Measurements from ENCODE around the gene SETX.
A peak's percentile ranks its signal among the peaks of the same experiment; 100 is the strongest.
"Not testable (repeated sequence)": the region's sequence is repeated elsewhere in the genome, so short reads cannot be mapped to it uniquely, and the experiment has no call there.

Gene SETX

DNA sequence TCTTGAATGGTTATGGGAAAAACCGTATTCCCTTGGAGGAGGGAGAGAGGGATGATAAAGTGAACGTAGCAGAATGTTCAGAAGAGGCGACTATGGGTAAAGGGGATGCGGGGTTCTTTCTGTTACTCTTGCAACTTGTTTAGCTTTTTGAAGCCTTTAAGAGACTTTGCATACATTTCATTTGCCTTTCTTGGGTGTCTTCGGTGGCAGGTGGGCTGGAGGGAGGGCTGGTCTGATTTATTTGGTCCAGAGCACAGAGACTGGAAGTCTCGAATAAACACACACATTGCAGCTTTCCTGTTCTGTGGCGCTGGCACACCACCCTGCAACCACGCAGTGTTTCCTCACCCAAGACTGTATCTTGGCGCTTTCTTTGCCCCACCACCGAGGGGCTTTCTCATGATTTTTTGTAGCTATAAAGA, 28.7 kb upstream of the SETX start:
- TF ChIP-seq, protein P1, sequence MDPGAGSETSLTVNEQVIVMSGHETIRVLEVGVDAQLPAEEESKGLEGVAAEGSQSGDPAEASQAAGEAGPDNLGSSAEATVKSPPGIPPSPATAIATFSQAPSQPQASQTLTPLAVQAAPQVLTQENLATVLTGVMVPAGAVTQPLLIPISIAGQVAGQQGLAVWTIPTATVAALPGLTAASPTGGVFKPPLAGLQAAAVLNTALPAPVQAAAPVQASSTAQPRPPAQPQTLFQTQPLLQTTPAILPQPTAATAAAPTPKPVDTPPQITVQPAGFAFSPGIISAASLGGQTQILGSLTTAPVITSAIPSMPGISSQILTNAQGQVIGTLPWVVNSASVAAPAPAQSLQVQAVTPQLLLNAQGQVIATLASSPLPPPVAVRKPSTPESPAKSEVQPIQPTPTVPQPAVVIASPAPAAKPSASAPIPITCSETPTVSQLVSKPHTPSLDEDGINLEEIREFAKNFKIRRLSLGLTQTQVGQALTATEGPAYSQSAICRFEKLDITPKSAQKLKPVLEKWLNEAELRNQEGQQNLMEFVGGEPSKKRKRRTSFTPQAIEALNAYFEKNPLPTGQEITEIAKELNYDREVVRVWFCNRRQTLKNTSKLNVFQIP (CRISPR knock-in tag; IDR thresholded peaks at IDR 0.05; ENCODE audit: borderline replicate concordance, low read depth): no peak
- TF ChIP-seq SNAI2 (CRISPR knock-in tag; IDR thresholded peaks at IDR 0.05): no peak
- TF ChIP-seq TCF4 (CRISPR knock-in tag; IDR thresholded peaks at IDR 0.05; ENCODE audit: borderline replicate concordance): no peak
- no peak for TF ChIP-seq ZNF565 (CRISPR knock-in tag; conservative IDR thresholded peaks at IDR 0.05; ENCODE audit: low read depth)
- TF ChIP-seq CSDC2 (CRISPR knock-in tag; IDR thresholded peaks at IDR 0.05): no peak
- no peak for TF ChIP-seq ZFP3 (CRISPR knock-in tag; IDR thresholded peaks at IDR 0.05)
- no peak for TF ChIP-seq ZNF8 (CRISPR knock-in tag; IDR thresholded peaks at IDR 0.05)
- TF ChIP-seq, protein P2, sequence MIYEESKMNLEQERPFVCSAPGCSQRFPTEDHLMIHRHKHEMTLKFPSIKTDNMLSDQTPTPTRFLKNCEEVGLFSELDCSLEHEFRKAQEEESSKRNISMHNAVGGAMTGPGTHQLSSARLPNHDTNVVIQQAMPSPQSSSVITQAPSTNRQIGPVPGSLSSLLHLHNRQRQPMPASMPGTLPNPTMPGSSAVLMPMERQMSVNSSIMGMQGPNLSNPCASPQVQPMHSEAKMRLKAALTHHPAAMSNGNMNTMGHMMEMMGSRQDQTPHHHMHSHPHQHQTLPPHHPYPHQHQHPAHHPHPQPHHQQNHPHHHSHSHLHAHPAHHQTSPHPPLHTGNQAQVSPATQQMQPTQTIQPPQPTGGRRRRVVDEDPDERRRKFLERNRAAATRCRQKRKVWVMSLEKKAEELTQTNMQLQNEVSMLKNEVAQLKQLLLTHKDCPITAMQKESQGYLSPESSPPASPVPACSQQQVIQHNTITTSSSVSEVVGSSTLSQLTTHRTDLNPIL (CRISPR knock-in tag; IDR thresholded peaks at IDR 0.05; ENCODE audit: low read depth): no peak
- TF ChIP-seq RARB (CRISPR knock-in tag; IDR thresholded peaks at IDR 0.05): no peak
- TF ChIP-seq, protein P3, sequence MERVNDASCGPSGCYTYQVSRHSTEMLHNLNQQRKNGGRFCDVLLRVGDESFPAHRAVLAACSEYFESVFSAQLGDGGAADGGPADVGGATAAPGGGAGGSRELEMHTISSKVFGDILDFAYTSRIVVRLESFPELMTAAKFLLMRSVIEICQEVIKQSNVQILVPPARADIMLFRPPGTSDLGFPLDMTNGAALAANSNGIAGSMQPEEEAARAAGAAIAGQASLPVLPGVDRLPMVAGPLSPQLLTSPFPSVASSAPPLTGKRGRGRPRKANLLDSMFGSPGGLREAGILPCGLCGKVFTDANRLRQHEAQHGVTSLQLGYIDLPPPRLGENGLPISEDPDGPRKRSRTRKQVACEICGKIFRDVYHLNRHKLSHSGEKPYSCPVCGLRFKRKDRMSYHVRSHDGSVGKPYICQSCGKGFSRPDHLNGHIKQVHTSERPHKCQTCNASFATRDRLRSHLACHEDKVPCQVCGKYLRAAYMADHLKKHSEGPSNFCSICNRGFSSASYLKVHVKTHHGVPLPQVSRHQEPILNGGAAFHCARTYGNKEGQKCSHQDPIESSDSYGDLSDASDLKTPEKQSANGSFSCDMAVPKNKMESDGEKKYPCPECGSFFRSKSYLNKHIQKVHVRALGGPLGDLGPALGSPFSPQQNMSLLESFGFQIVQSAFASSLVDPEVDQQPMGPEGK (CRISPR knock-in tag; IDR thresholded peaks at IDR 0.05; ENCODE audit: borderline replicate concordance): no peak
- TF ChIP-seq ZNF70 (CRISPR knock-in tag; IDR thresholded peaks at IDR 0.05): no peak
- TF ChIP-seq ISL1 (CRISPR knock-in tag; IDR thresholded peaks at IDR 0.05): no peak
- TF ChIP-seq BACH2 (CRISPR knock-in tag; IDR thresholded peaks at IDR 0.05; ENCODE audit: borderline replicate concordance): no peak
- no peak for ATAC-seq

DNA sequence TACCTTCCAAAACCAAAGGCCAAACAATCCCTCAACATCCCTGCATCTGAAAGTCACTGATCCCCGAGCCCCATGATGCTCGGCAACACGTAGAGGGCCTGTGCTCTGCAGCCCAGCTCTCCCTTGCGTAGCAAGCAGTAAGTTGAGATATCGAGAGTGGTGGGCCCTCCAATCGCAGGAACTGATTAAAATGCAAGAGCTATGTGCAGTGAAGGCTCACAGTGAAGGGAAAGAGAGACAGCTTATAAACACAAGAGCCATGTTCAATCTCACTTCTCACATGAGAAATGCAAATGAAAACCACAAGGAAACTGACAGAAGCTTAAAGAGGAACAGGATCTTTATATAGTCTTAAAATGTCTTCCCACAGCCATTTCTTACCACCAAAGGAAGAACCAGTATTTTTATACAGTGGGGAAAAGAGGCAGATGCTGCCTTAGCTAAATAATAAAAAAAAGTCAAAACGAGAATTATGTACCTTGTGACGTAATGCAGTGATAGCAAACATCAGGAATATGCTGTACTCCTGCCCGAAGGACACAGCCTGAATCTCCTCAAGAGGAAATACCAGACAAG, 27.3 kb upstream of the SETX start:
- no peak for ATAC-seq
- no peak for TF ChIP-seq ZNF8 (CRISPR knock-in tag; IDR thresholded peaks at IDR 0.05)
- no peak for TF ChIP-seq OSR1 (CRISPR knock-in tag; IDR thresholded peaks at IDR 0.05)
- TF ChIP-seq, protein P3 (CRISPR knock-in tag; IDR thresholded peaks at IDR 0.05; ENCODE audit: borderline replicate concordance): no peak
- no peak for TF ChIP-seq ESRRG (CRISPR knock-in tag; IDR thresholded peaks at IDR 0.05)
- TF ChIP-seq SNAI2 (CRISPR knock-in tag; IDR thresholded peaks at IDR 0.05): no peak

DNA sequence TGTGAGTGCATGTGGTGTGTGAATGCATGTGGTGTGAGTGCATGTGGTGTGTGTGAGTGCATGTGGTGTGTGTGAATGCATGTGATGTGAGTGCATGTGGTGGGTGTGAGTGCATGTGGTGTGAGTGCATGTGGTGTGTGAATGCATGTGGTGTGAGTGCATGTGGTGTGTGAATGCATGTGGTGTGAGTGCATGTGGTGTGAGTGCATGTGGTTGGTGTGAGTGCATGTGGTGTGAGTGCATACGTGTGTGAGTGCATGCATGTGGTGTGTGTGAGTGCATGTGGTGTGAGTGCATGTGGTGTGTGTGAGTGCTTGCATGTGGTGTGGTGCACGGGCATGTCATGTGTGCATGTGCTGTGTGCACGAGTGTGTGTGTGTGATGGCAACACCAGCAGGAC, 23.6 kb upstream of the SETX start:
- not testable (repeated sequence) for ATAC-seq

DNA sequence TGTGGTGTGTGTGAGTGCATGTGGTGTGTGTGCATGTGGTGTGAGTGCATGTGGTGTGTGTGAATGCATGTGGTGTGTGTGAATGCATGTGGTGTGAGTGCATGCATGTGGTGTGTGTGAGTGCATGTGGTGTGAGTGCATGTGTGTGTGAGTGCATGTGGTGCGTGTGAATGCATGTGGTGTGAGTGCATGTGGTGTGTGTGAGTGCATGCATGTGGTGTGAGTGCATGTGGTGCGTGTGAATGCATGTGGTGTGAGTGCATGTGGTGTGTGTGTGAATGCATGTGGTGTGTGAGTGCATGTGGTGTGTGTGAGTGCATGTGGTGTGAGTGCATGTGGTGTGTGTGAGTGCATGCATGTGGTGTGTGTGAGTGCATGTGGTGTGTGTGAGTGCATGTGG, 23.0 kb upstream of the SETX start:
- not testable (repeated sequence) for ATAC-seq

DNA sequence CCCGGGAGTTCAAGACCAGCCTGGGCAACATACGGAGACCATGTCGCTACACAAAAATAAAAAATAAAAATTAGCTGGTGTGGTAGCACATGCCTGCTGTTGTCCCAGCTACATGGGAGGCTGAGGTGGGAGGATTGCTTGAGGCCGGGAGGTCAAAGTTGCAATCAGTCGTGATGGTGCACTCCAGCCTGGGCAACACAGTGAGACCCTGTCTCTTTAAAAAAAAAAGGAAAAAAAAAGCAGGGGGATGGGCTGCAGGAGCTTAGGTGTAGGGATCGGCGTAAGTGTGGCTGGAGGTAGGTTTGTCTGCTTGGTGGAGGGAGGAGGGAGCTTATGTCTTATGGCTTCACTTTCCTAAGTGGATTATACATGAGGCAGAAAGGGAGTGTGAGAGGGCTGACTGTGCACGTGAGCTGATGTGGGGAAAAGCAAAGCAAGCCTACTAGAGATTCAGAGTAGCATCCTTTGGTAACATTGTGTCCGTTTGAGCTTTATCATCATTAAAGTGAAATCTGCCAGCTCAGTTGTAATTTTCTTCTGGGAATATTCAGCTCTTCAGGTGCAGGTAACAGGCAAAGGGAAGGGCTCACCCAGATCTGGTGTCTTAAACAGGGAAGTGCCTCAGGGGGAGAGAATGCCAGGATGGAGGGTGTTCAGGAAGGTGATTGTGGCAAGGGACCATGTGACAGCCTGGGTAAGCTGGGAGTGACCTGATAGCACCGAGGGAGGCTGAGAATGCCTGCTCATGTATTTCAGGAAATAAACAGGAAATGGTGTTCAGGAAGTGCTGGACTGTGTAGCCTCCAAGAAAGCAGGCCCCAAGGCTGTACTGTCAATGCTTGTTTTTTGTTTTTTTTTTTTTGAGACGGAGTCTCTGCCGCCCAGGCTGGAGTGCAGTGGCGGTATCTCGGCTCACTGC, 17.6 kb upstream of the SETX start:
- ATAC-seq: peak; percentile 28
- TF ChIP-seq SNAI2 (CRISPR knock-in tag; IDR thresholded peaks at IDR 0.05) (no peak), ESRRG (CRISPR knock-in tag; IDR thresholded peaks at IDR 0.05) (no peak), ZFP30 (CRISPR knock-in tag; IDR thresholded peaks at IDR 0.05) (no peak), ZNF8 (CRISPR knock-in tag; IDR thresholded peaks at IDR 0.05) (no peak), ZNF565 (CRISPR knock-in tag; conservative IDR thresholded peaks at IDR 0.05; ENCODE audit: low read depth) (no peak), RARB (CRISPR knock-in tag; IDR thresholded peaks at IDR 0.05) (no peak), OSR1 (CRISPR knock-in tag; IDR thresholded peaks at IDR 0.05) (no peak), ARNTL (CRISPR knock-in tag; IDR thresholded peaks at IDR 0.05; ENCODE audit: borderline replicate concordance, low read depth) (no peak), TCF4 (CRISPR knock-in tag; IDR thresholded peaks at IDR 0.05; ENCODE audit: borderline replicate concordance) (no peak), BACH2 (CRISPR knock-in tag; IDR thresholded peaks at IDR 0.05; ENCODE audit: borderline replicate concordance) (no peak), GLIS3 (CRISPR knock-in tag; IDR thresholded peaks at IDR 0.05) (no peak), ZC3H10 (CRISPR knock-in tag; IDR thresholded peaks at IDR 0.05) (no peak), ISL1 (CRISPR knock-in tag; IDR thresholded peaks at IDR 0.05) (no peak), ZNF70 (CRISPR knock-in tag; IDR thresholded peaks at IDR 0.05) (no peak)
- TF ChIP-seq, protein P3 (CRISPR knock-in tag; IDR thresholded peaks at IDR 0.05; ENCODE audit: borderline replicate concordance): no peak
- TF ChIP-seq, protein P2 (CRISPR knock-in tag; IDR thresholded peaks at IDR 0.05; ENCODE audit: low read depth): no peak
- TF ChIP-seq, protein P1 (CRISPR knock-in tag; IDR thresholded peaks at IDR 0.05; ENCODE audit: borderline replicate concordance, low read depth): no peak
